HepG2 (cell line): ENCODE measurements around the gene CCDC57. TPM values are rescaled to one million over a fixed set of nuclear protein-coding genes. Genes with fewer than 3 reads are reported as not detected.

Source experiments
- BRD4 ChIP-seq: sonication (generic); formaldehyde crosslinking; IDR thresholded peaks from 2 replicates; pipeline ENCODE4 v1.4.0; 2020; ENCODE audit warnings: missing genetic modification reagents
- FOSL2 ChIP-seq: sonication (generic); formaldehyde crosslinking; IDR thresholded peaks from 2 replicates; pipeline ENCODE4 v1.4.0; 2020; ENCODE audit warnings: missing genetic modification reagents
- NFE2L1 ChIP-seq: sonication (generic); formaldehyde crosslinking; IDR thresholded peaks from 2 replicates; pipeline ENCODE4 v1.4.0; 2020; ENCODE audit warnings: missing genetic modification reagents, mild to moderate bottlenecking, borderline replicate concordance
- ZBTB14 ChIP-seq: sonication (generic); formaldehyde crosslinking; IDR thresholded peaks from 2 replicates; pipeline ENCODE4 v1.4.0; 2020; ENCODE audit warnings: missing genetic modification reagents
- ZFP37 ChIP-seq: sonication (generic); formaldehyde crosslinking; IDR thresholded peaks from 2 replicates; pipeline ENCODE4 v1.4.0; 2020; ENCODE audit warnings: missing genetic modification reagents, borderline replicate concordance
- ZNF121 ChIP-seq: sonication (generic); formaldehyde crosslinking; IDR thresholded peaks from 2 replicates; pipeline ENCODE4 v1.5.0; 2020; ENCODE audit warnings: mild to moderate bottlenecking, missing genetic modification reagents
- ZNF720 ChIP-seq: sonication (generic); formaldehyde crosslinking; IDR thresholded peaks from 2 replicates; pipeline ENCODE4 v1.4.0; 2020; ENCODE audit warnings: missing genetic modification reagents
- ZNF850 ChIP-seq: sonication (generic); formaldehyde crosslinking; conservative IDR thresholded peaks from 2 replicates; pipeline ENCODE4 v1.9.0; 2021; ENCODE audit warnings: mild to moderate bottlenecking, missing genetic modification reagents
- polyA plus RNA-seq, 8 experiments: library from polyadenylated mRNA; depleted of rRNA in 3 of 8; stranded (reverse) in 7 of 8; unstranded in 1 of 8; fragments of >200 nt; fragmentation: Illumina TruSeq in 4 of 8; extraction: Trizol in 4 of 8; gene quantifications; 2 replicates each; pipeline versions ENCODE4 v1.2.1 to v1.2.3, GENCODE V29; 2011 to 2016; ENCODE audit warnings: low read depth in 4 of 8, missing spikeins in 1 of 8, mixed read lengths in 1 of 8; ENCODE audit not compliant: insufficient read depth in 1 of 8
- total RNA-seq, 5 experiments: library from RNA; depleted of rRNA; stranded (reverse); fragments of >200 nt; fragmentation: Illumina TruSeq; extraction: Trizol; gene quantifications; 2 replicates each; pipeline ENCODE4 v1.2.3, GENCODE V29; 2016; ENCODE audit warnings: low read depth in 1 of 5
- TF ChIP-seq, protein P1 (sequence below): IDR thresholded peaks from 2 replicates; pipeline ENCODE4 v1.6.1; 2016; ENCODE audit warnings: control low read depth
- TF ChIP-seq, protein P2 (sequence below): IDR thresholded peaks from 2 replicates; pipeline ENCODE4 v1.4.0; 2020; ENCODE audit warnings: mild to moderate bottlenecking, missing genetic modification reagents
- TF ChIP-seq, protein P3 (sequence below): sonication (generic); formaldehyde crosslinking; IDR thresholded peaks from 2 replicates; pipeline ENCODE4 v1.5.1; 2020; ENCODE audit warnings: mild to moderate bottlenecking, missing genetic modification reagents, borderline replicate concordance
- TF ChIP-seq, protein P4 (sequence below): sonication (generic); formaldehyde crosslinking; IDR thresholded peaks from 2 replicates; pipeline ENCODE4 v1.5.0; 2020; ENCODE audit warnings: mild to moderate bottlenecking, missing genetic modification reagents

Gene CCDC57
- total and polyA plus RNA-seq, 2 of the 13 experiments (the other 11 are each of a cell fraction or from before 2014, with no cell fraction given) = 59.3 to 59.9 TPM

- peak; percentile 79; the same call in 1 of the 2 replicates for TF ChIP-seq BRD4
- TF ChIP-seq, protein P1, sequence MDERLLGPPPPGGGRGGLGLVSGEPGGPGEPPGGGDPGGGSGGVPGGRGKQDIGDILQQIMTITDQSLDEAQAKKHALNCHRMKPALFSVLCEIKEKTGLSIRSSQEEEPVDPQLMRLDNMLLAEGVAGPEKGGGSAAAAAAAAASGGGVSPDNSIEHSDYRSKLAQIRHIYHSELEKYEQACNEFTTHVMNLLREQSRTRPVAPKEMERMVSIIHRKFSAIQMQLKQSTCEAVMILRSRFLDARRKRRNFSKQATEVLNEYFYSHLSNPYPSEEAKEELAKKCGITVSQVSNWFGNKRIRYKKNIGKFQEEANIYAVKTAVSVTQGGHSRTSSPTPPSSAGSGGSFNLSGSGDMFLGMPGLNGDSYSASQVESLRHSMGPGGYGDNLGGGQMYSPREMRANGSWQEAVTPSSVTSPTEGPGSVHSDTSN = no peak
- TF ChIP-seq FOSL2 (CRISPR knock-in tag) = no peak
- no peak for TF ChIP-seq ZFP37 (CRISPR knock-in tag)
- peak; percentile 51; the same call in 1 of the 2 replicates for TF ChIP-seq ZBTB14 (CRISPR knock-in tag)
- no peak for TF ChIP-seq ZNF850 (CRISPR knock-in tag)
- TF ChIP-seq, protein P2, sequence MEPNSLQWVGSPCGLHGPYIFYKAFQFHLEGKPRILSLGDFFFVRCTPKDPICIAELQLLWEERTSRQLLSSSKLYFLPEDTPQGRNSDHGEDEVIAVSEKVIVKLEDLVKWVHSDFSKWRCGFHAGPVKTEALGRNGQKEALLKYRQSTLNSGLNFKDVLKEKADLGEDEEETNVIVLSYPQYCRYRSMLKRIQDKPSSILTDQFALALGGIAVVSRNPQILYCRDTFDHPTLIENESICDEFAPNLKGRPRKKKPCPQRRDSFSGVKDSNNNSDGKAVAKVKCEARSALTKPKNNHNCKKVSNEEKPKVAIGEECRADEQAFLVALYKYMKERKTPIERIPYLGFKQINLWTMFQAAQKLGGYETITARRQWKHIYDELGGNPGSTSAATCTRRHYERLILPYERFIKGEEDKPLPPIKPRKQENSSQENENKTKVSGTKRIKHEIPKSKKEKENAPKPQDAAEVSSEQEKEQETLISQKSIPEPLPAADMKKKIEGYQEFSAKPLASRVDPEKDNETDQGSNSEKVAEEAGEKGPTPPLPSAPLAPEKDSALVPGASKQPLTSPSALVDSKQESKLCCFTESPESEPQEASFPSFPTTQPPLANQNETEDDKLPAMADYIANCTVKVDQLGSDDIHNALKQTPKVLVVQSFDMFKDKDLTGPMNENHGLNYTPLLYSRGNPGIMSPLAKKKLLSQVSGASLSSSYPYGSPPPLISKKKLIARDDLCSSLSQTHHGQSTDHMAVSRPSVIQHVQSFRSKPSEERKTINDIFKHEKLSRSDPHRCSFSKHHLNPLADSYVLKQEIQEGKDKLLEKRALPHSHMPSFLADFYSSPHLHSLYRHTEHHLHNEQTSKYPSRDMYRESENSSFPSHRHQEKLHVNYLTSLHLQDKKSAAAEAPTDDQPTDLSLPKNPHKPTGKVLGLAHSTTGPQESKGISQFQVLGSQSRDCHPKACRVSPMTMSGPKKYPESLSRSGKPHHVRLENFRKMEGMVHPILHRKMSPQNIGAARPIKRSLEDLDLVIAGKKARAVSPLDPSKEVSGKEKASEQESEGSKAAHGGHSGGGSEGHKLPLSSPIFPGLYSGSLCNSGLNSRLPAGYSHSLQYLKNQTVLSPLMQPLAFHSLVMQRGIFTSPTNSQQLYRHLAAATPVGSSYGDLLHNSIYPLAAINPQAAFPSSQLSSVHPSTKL (CRISPR knock-in tag) = no peak
- TF ChIP-seq ZNF121 (CRISPR knock-in tag) = no peak; the same call in 1 of the 2 replicates
- no peak for TF ChIP-seq NFE2L1
- TF ChIP-seq, protein P3, sequence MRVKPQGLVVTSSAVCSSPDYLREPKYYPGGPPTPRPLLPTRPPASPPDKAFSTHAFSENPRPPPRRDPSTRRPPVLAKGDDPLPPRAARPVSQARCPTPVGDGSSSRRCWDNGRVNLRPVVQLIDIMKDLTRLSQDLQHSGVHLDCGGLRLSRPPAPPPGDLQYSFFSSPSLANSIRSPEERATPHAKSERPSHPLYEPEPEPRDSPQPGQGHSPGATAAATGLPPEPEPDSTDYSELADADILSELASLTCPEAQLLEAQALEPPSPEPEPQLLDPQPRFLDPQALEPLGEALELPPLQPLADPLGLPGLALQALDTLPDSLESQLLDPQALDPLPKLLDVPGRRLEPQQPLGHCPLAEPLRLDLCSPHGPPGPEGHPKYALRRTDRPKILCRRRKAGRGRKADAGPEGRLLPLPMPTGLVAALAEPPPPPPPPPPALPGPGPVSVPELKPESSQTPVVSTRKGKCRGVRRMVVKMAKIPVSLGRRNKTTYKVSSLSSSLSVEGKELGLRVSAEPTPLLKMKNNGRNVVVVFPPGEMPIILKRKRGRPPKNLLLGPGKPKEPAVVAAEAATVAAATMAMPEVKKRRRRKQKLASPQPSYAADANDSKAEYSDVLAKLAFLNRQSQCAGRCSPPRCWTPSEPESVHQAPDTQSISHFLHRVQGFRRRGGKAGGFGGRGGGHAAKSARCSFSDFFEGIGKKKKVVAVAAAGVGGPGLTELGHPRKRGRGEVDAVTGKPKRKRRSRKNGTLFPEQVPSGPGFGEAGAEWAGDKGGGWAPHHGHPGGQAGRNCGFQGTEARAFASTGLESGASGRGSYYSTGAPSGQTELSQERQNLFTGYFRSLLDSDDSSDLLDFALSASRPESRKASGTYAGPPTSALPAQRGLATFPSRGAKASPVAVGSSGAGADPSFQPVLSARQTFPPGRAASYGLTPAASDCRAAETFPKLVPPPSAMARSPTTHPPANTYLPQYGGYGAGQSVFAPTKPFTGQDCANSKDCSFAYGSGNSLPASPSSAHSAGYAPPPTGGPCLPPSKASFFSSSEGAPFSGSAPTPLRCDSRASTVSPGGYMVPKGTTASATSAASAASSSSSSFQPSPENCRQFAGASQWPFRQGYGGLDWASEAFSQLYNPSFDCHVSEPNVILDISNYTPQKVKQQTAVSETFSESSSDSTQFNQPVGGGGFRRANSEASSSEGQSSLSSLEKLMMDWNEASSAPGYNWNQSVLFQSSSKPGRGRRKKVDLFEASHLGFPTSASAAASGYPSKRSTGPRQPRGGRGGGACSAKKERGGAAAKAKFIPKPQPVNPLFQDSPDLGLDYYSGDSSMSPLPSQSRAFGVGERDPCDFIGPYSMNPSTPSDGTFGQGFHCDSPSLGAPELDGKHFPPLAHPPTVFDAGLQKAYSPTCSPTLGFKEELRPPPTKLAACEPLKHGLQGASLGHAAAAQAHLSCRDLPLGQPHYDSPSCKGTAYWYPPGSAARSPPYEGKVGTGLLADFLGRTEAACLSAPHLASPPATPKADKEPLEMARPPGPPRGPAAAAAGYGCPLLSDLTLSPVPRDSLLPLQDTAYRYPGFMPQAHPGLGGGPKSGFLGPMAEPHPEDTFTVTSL = no peak
- no peak for TF ChIP-seq ZNF720
- TF ChIP-seq, protein P4, sequence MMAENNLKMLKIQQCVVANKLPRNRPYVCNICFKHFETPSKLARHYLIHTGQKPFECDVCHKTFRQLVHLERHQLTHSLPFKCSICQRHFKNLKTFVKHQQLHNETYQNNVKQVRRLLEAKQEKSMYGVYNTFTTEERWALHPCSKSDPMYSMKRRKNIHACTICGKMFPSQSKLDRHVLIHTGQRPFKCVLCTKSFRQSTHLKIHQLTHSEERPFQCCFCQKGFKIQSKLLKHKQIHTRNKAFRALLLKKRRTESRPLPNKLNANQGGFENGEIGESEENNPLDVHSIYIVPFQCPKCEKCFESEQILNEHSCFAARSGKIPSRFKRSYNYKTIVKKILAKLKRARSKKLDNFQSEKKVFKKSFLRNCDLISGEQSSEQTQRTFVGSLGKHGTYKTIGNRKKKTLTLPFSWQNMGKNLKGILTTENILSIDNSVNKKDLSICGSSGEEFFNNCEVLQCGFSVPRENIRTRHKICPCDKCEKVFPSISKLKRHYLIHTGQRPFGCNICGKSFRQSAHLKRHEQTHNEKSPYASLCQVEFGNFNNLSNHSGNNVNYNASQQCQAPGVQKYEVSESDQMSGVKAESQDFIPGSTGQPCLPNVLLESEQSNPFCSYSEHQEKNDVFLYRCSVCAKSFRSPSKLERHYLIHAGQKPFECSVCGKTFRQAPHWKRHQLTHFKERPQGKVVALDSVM (CRISPR knock-in tag) = no peak
Observed at GRCh38 chr17:82095777-82096708, 116.6 kb downstream of the CCDC57 start (continued).
